8988T (cell line): ENCODE measurements around the gene TSPAN4.

Experiments used
- DNase-seq: peaks from one replicate; pipeline ENCODE4 v3.0.0; 2011

The TSPAN4 gene

DNA sequence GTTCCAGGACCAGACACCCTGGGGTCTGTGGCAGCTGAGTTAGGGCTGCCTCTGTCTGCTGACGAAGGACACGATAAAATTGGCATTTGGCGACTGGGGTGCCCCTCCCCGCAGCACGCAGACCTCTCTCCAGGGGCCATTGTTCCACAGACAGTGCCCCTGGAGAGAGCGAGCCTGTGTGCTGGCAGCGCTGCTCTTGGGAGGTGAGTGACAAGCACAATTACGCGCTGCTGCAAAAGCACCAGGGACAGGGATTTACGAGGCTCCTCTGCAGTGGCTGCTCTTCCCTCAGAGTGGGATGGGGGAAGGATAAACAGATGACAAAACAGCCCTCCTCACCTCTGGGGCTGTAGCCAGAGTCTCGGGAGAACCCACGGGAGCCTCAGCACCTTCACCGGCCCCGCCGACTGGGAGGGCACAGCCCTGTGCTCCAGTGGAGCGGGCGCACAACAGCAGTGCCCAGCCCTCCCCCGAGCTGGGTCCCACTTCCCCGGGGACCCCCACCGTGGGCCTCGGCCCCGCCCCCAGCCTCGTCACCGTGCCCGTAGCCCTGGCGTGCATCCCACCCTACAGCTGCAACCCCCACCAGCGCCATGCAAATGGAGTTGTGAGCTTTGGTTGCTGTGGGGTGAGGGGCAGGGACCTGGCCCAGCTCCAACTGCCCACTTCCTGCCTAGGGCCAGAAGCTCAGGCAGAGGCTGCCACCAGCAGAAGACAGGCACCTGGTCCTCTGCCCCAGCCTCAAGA, 48.3 kb downstream of the TSPAN4 start:
- no peak for DNase-seq

DNA sequence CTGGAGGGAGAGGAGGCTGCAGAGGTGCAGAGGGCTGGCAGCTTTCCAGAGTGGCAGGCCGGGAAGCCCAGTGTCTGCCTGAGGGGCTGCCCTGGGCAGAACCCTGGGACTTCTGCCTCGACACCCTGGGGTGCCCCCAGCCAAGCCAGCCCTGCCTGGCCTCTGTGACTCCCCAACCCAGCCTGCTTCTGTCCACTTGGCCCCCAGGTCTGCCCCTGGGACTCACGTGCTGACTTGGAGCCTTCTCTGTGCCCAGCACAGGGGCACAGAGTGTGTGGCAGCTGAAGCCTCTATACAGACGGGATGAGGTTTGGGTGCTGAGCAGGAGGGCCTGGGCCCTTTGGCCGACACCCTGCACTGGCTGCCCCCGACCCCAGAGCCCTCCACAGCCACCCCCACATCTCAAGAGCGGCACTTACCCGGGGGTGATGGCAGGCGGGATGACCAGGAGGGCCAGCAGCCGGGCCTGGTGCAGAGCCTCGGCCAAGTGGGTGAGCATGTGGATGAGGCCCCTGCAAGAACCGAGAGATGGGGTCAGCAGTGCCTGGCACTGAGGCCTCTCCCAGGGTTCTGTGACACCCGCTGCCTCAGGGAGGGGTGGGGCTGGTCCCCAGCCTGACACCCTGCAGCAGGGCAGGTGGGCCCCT, 50.5 kb downstream of the TSPAN4 start:
- no peak for DNase-seq

DNA sequence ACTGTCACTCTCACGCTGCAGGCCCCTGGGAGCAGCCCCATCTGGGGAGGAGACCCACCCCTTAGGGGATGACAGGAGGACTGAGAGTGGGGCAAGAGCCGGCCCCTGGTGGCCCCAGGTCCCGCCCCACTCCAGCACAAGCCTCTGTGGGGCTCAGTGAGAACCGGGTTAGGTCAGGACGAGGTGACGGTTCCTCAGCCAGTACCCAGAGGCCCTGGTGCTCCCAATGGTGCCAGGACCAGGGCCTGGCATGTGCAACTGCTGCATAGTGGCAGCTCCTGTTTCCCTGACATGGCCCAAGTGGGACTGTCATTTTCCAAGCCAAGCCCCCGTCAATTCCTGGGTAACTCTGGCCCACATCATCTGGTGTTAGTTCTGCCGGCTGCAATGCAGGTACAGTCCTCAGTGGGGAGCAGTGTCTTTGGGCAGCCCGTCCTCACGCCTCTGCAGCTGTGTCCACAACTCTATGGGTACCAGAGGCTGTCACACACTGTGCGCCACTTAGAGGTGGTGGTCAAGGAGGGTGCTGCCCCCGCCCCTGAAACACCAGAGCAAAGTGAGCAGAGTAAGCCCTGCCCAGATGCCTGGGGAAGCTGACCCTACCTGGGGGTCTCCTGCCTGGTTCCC, 52.0 kb downstream of the TSPAN4 start:
- no peak for DNase-seq

DNA sequence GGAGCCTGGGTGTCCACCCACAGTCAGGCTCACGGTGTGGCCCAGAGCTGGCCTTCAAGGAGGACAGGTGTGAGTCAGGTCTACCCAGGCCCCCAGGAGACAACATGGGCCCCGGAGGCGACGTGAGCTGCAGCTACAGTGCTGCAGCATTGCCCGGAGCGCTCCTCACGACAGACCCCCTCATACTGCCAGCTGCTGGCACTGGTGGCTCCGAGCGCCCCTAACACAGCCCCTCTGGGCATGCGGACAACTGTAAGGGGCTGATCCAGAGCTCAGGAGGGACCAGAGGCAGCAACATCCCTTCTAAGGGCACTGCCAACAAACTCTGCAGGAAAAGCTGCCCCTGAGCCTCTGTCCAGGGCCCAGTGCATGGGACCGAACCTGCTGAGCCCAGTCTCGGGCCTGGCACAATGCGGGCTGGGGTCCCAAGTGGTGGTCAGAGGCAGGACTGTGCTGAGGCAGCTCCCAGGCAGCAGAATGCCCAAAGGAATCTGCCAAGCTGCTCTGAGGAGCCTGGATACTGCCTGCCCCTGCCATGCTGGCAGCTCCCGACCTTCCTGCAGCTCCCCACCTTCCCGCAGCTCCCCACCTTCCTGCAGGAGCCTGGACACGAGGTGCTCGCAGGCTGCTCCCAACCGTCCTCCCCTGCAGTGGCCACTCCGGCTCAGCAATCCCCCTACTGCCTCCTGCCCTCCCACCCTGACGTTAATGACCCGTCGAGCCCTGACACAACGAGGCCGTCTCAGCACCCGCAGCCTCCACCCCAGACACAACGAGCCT, 52.9 kb downstream of the TSPAN4 start:
- no peak for DNase-seq

DNA sequence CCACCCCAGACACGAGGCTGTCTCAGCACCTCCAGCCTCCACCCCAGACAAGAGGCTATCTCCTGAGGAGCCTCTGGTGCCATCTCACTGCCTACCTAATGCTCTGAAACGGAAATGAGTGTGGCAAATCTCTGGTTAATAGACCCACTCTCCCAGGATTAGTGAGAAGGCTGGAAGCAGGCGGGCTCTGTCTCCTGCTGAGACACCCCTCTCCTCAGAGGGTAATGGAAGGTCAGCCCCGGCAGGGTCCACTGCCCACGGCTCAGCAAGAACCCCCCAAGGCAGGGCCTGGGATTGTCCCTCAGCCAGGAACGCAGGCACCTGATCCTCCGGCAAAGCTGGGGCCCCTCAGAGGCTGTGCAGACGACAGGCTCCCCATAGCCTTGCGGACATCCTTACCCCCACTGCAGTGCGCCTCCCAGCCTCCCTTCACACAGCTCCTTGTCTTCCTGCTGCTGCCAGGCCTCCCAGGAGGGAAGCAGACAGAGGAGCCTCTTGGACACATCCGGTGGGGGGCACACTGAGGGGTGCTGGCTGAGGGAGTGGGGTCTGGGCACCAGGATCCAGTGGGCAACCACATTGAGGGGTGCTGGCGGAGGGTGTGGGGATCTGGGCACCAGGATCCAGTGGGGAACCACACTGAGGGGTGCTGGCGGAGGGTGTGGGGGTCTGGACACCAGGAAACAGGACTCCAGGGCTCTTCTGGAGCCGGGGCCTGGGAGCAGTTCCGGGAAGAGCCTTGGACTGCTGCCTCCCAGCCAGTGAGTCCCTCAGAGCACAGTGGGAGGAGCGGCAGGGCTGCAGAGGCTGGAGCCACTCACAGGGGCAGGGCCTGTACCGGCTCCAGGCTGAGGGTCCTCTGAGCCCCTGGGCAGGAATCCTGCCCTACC, 54.8 kb downstream of the TSPAN4 start:
- DNase-seq = no peak

DNA sequence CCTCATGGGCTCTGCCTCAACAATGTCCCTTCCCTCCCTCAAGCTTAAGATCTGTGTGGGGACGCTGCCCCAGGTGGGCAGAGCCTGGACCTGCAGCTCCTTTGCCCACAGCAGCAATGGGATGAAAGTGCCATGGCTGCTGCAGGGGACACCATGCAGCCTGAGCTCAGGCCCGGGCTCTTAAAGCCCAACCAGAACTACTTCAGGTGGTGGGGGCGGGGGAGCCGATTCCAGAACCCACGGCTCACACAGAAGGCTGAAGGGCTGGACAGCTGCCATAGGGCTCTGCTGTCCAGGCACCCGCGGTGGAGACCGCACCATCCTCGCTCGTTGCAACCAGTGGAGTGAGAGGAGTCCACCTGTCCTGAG, 55.5 kb downstream of the TSPAN4 start:
- peak; percentile 66 for DNase-seq

DNA sequence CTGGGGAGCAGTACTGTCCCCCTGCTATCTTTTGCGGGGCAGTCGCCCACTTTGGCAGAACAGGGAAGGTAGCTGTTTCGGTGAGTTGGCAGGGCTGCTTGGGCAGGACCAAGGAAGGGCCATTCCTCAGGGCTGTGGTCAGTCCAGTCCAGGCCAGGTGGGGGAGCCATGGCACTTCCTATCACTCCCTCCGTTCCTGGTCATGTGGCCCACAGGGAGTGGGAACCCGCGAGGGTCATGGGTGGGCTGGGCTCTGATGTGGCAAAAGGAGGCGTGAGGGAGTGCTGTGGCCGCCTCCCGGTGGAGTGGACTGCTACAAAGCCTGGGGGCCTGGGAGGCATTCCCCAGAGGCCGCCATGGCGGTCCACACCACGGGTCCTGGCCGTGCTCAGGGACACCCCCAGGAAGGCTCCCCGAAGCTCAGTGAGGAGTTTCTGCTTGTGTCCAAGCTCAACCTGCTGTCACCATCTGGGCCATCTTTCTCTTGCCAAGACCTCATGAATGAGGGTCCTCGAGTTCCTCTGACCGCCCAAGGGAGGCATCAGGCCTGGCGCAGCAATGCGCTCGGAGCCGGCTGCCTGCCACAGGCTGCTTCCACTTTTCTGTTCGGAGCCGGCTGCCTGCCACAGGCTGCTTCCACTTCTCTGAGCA, 56.0 kb downstream of the TSPAN4 start:
- DNase-seq = no peak

DNA sequence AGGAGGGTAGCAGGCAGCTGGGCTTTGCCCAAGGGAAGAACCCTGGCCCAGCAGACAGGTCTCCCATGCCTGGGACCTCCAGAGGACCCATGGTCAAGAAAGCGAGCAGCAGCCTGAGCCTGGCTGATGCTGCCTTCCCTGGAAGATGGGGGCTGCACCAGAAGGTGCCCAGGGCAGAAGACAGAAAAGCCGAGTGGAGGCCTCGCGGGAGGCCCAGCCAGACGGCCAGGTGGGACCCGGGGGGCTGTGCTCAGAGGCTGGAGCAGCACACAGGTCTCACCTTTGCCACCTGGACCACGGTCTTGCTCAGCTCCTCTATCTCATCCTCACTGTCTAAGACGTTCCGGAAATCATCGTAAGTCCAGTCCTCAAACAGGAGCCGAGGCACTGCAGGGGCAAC, 57.1 kb downstream of the TSPAN4 start:
- no peak for DNase-seq

DNA sequence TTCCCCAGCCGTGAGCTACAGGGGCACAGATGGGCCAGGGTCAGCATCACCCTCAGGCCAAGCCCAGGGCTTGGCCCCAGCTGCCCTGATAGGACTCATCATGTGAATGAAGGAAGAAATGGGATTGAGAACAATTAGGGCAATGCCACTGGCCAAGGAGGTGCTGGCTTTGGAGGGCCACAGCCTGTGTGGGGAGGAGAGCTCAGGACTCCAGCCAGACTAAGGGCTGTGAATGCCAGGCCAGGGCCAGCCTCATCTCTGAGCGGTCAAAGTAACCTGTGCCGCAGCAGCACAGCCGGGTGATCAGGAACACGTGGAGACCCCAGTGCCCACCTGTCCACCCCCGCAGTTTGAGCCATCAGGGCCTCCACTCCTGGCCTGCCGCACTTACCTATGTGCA, 57.9 kb downstream of the TSPAN4 start:
- DNase-seq = no peak

DNA sequence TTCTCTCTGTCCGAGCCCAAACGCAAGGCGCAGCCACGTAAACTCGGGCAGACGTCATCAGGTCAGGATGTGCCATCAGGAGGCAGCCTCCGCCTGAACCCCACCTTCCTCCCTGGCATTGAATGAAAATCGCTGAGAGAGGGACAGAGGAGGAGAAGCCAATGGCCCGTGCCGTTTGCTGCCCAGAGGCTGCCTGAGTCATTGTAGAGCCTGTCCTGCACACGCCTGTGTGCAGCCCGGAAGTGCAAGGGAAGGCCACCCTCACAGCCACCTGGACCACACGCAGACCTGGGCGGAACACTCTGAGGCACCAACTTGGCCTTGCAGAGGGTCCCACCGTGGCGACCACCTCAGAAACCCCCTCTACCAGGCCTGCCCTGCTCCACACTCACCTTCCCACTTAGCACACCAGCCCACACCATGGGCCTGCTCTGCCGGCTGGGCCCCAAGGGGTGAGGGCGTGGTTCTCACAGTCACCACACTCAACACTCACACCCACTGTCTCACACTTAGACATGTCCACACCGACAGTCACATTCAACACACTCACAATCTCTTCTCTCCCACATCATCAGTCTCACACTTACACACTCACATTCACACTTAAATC, 58.9 kb downstream of the TSPAN4 start:
- DNase-seq = no peak

DNA sequence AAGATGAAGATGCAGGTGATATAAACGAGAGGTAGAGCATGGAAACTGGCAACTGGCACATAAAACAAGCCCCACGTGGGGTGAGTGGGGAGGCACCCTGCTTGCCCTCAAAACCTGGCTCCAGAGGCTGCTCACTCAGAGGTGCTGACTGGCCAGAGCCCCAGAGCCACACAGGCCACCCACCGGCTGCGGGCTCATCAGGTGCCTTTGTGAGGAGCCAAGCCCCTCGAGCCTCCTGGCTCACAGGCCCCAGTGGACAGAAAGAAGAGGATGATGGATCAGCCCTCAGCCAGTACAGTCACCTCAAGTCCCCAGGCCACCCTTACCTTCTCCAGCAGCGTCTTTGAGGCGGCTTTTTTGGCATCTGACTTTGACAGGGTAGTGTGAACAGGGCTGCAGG, 61.7 kb downstream of the TSPAN4 start:
- no peak for DNase-seq

DNA sequence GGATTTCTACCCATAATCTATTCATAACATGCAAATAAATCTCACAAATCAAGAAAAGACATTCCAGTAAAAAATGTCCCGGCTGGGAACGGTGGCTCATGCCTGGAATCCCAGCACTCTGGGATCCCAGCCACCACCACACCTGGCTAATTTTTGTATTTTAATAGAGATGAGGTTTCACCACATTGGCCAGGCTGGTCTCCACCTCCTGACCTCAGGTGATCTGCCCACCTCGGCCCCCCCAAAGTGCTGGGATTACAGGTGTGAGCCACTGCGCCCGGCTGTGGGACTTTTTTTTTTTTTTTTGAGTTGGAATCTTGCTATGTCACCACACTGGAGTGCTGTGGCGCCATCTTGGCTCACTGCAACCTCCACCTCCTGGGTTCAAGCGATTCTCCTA, 63.3 kb downstream of the TSPAN4 start:
- DNase-seq = no peak

DNA sequence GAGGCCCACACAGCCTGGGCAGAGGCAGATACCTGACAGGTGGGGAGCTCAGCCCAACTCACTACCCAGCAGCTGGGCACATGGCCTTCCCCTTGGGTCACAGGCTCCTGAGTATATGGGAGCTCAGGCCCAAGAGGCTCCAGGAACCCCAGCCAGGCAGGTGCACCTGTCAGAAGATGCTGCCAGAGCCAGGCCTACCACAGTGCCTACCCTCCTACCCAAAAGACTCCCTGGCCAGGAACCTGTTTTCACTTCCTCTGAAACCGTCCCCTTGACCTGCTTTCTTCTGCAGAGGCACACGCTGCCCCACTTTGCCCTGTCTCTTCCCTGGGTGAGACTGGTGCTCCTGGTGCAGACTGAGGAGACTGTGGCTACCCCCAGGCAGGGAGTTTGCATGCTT, 65.0 kb downstream of the TSPAN4 start:
- no peak for DNase-seq

DNA sequence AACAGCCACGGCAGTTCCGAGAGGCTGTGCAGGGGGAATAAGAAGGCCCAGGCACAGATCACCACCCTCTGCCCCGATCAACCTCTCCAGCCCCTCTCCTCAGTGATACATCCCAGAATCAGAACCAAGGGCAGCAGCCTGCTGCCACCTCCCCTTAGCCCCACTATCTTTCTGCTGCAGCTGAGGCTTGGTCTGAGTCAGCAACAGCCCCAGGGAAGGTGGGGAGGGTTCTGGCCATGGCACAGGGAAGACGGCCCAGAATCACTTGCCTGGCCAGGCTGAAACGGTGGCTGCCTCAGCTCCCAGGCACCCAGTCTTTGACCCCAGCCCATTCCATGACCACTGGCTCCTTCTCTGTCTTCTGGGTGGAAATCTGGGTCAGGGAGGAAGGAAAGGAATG, 65.6 kb downstream of the TSPAN4 start:
- no peak for DNase-seq

DNA sequence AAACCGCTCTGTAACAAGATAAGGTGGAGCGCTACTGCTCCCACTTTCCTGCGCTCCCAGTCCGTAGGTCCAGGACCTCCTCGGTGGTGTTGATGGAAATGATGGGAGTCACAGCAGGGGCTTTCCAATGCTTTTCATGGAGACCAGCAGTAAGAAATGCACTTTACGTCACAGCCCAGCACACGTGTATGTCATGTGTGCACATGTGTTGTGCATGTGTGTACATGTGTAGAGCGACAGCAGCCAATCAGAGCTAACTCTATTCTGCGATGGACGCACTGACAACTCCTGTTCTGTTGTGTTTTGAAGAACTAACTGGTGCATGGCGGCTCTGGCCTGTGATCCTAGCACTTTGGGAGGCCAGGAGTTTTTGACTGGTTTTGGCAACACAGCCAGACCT, 66.8 kb downstream of the TSPAN4 start:
- DNase-seq = no peak

DNA sequence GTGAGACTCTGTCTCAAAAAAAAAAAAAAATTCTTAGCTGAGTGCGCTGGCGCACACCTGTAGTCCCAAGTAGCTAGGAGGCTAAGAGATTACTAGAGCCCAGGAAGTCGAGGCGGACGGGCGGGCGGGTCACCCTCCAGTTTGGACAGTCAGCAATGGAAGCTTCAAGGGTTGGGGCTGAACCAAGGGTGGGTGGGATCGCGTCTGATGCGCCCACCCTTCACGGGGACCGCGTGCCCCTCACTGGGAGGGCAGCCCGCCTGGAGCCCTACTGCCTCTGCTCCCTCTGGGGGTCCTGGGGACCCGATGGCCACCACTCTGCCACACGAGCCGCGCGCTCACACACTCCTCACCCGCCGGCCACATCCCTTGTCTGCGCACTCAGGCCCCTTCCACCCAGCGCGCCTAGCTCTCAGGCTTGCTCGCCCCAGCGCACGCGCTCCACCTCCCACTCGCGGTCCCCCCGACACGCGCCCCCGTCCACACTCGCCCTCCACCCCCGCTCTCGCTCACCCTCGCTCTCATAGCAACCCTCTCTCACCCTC, 67.5 kb downstream of the TSPAN4 start:
- DNase-seq = no peak

DNA sequence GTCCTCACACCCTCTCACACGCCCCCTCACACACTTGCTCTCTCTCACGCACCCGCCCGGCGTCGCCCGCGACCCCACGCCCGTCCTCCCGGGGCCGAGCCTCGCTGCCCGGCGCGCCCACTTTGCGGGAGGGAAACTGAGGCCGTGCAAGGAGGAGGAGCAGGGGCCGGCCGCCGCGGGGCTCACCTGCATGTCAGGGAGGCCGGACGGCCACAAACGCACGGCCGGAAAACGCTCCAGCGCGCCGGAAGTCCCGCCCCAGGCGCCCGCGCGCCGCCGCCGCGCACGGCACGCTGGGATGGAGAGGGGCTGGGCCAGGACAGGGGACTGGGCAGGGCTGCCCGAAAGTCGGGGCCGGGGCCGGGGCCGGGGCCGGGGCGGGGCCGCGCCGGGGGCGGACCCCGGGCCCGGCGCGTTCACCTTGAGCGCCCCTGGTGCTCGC, 68.0 kb downstream of the TSPAN4 start, which contains the start of gene CHID1:
Gene CHID1, minus strand, starts transcription at position 222 of the 442 bp plus-strand sequence. CDS start 5,994 bp downstream, outside the sequence.
- DNase-seq = peak; percentile 99

DNA sequence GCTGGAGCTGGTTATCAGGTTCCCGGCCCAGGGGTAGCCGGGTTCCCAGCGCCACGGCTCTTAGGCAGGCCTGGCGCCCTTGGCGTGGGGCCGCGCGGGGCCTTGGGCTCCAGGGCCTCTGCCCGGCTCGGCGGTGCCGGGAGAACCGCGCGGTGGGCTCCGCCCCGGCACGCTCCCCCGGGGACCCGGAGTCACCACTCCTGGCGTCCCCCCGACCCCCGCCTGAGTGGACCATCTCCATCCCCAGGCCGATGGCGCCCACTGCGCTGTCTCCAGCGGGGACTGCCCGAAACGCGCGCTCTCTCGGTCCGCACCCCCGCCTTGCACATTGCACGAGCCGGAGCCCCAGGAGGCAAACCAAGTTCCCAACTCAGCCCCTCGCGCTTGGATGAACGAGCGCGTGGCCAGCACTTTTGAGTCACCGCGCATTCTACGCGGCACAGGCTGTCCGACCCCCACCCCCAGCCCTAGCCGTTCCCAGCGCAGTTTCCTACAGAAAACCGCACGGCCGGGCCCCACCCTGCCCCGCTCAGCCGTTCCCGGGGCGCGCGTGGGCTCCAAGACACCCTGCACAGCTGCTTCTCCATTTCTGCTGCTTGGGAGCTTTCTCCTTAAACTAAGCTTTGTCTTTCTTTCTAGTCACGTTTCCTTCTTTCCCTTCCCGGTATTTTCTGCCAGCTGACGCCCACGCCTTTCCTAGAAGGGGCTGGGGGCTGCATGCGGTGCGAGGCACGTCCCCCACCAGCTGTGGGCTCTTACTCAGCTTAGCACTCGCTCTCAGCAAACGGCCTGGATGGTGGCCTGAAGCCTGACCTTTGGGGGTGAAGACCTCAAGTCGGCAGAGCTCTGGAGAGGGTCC, 68.6 kb downstream of the TSPAN4 start:
- DNase-seq = no peak

DNA sequence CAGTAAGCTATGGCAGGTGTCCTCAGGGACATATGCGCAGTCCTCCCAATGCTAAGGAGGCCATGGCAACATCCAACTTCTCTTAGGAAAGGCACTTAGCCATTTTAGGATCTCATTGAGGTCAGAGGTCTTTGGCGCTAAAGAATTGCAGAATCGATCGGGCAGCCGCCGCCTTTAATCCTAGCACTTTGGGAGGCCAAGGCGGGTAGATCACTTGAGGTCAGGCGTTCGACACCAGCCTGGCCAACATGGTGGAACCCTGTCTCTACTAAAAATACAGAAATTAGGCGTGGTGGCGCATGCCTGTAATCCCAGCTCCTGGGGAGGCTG, 69.2 kb downstream of the TSPAN4 start:
- DNase-seq = no peak

DNA sequence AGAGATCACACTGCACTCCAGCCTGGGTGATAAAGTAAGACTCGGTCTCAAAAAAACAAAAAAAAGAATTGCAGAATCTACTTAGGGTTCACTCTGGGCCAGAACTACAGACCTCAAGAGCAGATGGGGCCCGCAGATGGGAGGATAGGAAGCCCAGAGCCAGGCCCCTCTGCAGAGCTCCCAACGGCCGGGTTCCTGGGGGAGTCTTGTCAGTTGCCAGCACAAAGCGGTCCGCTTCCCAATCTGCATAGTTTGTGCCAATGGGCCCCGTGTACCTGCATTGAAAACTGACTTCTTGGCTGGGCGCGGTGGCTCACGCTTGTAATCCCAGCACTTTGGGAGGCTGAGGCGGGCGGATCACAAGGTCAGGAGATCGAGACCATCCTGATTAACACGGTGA, 69.6 kb downstream of the TSPAN4 start:
- DNase-seq = no peak
